ENCODE measurements around the gene SRGAP1. TPM values are rescaled to one million over a fixed set of nuclear protein-coding genes. Genes with fewer than 3 reads are reported as not detected.

Gene SRGAP1
- total and polyA plus RNA-seq, 9 of the 15 experiments (the other 6 are each of a cell fraction or from before 2014, with no cell fraction given), result 0.01 to 0.13 (median 0.04) TPM; not detected in 3

GRCh38 chr12:63843254-63843720, 1.2 kb upstream of the SRGAP1 start:
- H3K36me3 ChIP-seq (ENCODE audit: control insufficient read depth, insufficient read depth, low read length), result no peaks in the 10 kb centered on the region
- peak overlapping the region in 1 of 2 experiments; percentile 88; a peak in 2 of 4 replicates for H3K9ac ChIP-seq (ENCODE audit: insufficient read depth in 1 of 2, low read depth in 2 of 2, low read length in 2 of 2)
- ChIA-PET POLR2A (interaction anchor here (1.0 kb wide), 1 partner anchor 12 kb away, joined by 3 read pairs; no protein-coding TSS in a partner anchor), CTCF (ENCODE audit: low intra/inter-chr PET ratio) (interaction anchor here (2.3 kb wide), 1 partner anchor 412 kb away, joined by 15 read pairs; no protein-coding TSS in a partner anchor)
- 16% methylated on average over 26 of the region's 28 CpGs for WGBS (ENCODE audit: insufficient coverage, low coverage, missing lambda C conversion rate)
- no peaks in the 10 kb centered on the region for H3K9me3 ChIP-seq (replicated peaks; ENCODE audit: control insufficient read depth, insufficient read depth, low read depth, low read length)
- in situ Hi-C loops (cut with MboI) (loop anchor here (25.0 kb wide), 1 partner anchor 544 kb away; the partner anchor contains the start of gene C12orf56), intact Hi-C loops (cut with micrococcal nuclease) (loop anchor here (1.0 to 10.0 kb wide), 2 partner anchors 112 to 413 kb away; no protein-coding TSS in a partner anchor)
- TF ChIP-seq BRF2 (IDR thresholded peaks at IDR 0.05; ENCODE audit: borderline replicate concordance, insufficient read depth, insufficient read length), result no peak
- 0 out of 2 replicates have a peak, but pooled peaks have one; percentile 68 for TF ChIP-seq ZNF512 (tag; IDR thresholded peaks at IDR 0.05)
- TF ChIP-seq EGR1 (conservative IDR thresholded peaks at IDR 0.05), result 0 out of 2 replicates have a peak, but pooled peaks have one; percentile 20
- H3K4me2 ChIP-seq (ENCODE audit: insufficient read depth, low read length), result peak overlapping the region; percentile 87
- no peaks in the 10 kb centered on the region for H4K20me1 ChIP-seq (replicated peaks; ENCODE audit: control insufficient read depth, insufficient read depth, low read length)
- H3K27ac ChIP-seq (ENCODE audit: extremely low read depth, low read depth, low read length), result no peak overlapping the region
- peak overlapping the region; percentile 50 for H3K4me3 ChIP-seq
- peaks cover 6 to 18% of the 10 kb centered on the region in 2 experiments; a peak in 4 of 5 replicates for H3K4me1 ChIP-seq (replicated peaks in 1 of 2; ENCODE audit: control insufficient read depth in 2 of 2, insufficient read depth in 2 of 2, low read length in 2 of 2)
- peaks cover 25% of the 10 kb centered on the region in 2 experiments; a peak in 4 of 5 replicates for H3K27me3 ChIP-seq (ENCODE audit: control insufficient read depth in 2 of 2, insufficient read depth in 2 of 2, low read length in 2 of 2)
- no TSS peak for BruUV-seq (replicated peaks)
- H3K9me1 ChIP-seq (ENCODE audit: control insufficient read depth, insufficient read depth, low read length), result no peaks in the 10 kb centered on the region
- DNase-seq (ENCODE audit: extremely low read depth in 1 of 4, low spot score in 3 of 4), result no peak
- H3K79me2 ChIP-seq (ENCODE audit: control insufficient read depth, insufficient read depth, low read length), result no peaks in the 10 kb centered on the region
- FAIRE-seq, result no peak
- H2AFZ ChIP-seq (ENCODE audit: low read depth, low read length), result peak overlapping the region; percentile 97
- no peak for ATAC-seq

Measured in K562 (cell line).